HepG2 (cell line): ENCODE data around the gene UQCRC2. TPM values are rescaled to one million over a fixed set of nuclear protein-coding genes. Genes with fewer than 3 reads are reported as not detected.

ENCODE experiments used
- HDAC6 ChIP-seq: fragments of 200-600 bp; sonication (generic); IDR thresholded peaks from 2 replicates; pipeline ENCODE4 v1.7.0; 2017; ENCODE audit warnings: mild to moderate bottlenecking, antibody characterized with exemption, low read length, low read depth
- KLF16 ChIP-seq, 2 experiments: sonication (generic) in 1 of 2; formaldehyde crosslinking in 1 of 2; IDR thresholded peaks; 2 replicates each; pipeline versions ENCODE4 v1.6.1 to v1.8.0; 2016 to 2023; ENCODE audit warnings: missing genetic modification reagents in 2 of 2, missing compliant biosample characterization in 1 of 2
- MZF1 ChIP-seq: sonication (generic); formaldehyde crosslinking; IDR thresholded peaks from 2 replicates; pipeline ENCODE4 v1.8.1; 2023; ENCODE audit warnings: mild to moderate bottlenecking, missing genetic modification reagents, borderline replicate concordance
- NR3C1 ChIP-seq: sonication (generic); formaldehyde crosslinking; IDR thresholded peaks from 2 replicates; pipeline ENCODE4 v1.4.0; 2020; ENCODE audit warnings: missing genetic modification reagents
- PHF5A ChIP-seq: IDR thresholded peaks from one replicate; pipeline ENCODE4 v1.6.1; 2018; ENCODE audit warnings: low read depth, missing genetic modification reagents; ENCODE audit not compliant: unreplicated experiment
- PRPF4 ChIP-seq: fragments of 200-400 bp; formaldehyde crosslinking; IDR thresholded peaks from 2 replicates; pipeline ENCODE4 v1.6.1; 2016; ENCODE audit warnings: low read length, low read depth; ENCODE audit not compliant: poor library complexity, severe bottlenecking
- SRF ChIP-seq: IDR thresholded peaks from 2 replicates; pipeline ENCODE4 v1.6.1; 2011; ENCODE audit warnings: mild to moderate bottlenecking, low read depth, low read length, moderate library complexity
- ZMAT3 ChIP-seq: sonication (generic); formaldehyde crosslinking; conservative IDR thresholded peaks from 2 replicates; pipeline ENCODE4 v1.7.0; 2021; ENCODE audit warnings: missing genetic modification reagents
- ZNF225 ChIP-seq: sonication (generic); formaldehyde crosslinking; IDR thresholded peaks from 2 replicates; pipeline ENCODE4 v1.4.0; 2020; ENCODE audit warnings: mild to moderate bottlenecking, missing genetic modification reagents
- ZNF24 ChIP-seq: fragments of 450-650 bp; IDR thresholded peaks from 2 replicates; pipeline ENCODE4 v1.6.1; 2017; ENCODE audit warnings: antibody characterized with exemption, mild to moderate bottlenecking
- ZNF441 ChIP-seq: sonication (generic); formaldehyde crosslinking; IDR thresholded peaks from 2 replicates; pipeline ENCODE4 v1.7.0; 2021; ENCODE audit warnings: missing genetic modification reagents, borderline replicate concordance
- ZNF883 ChIP-seq: sonication (generic); formaldehyde crosslinking; IDR thresholded peaks from 2 replicates; pipeline ENCODE4 v1.5.1; 2020; ENCODE audit warnings: mild to moderate bottlenecking, missing genetic modification reagents; ENCODE audit errors: not compliant biosample characterization
- ZSCAN9 ChIP-seq: IDR thresholded peaks from 2 replicates; pipeline ENCODE4 v1.6.1; 2016; ENCODE audit warnings: borderline replicate concordance
- polyA plus RNA-seq, 8 experiments: library from polyadenylated mRNA; depleted of rRNA in 3 of 8; stranded (reverse) in 7 of 8; unstranded in 1 of 8; fragments of >200 nt; fragmentation: Illumina TruSeq in 4 of 8; extraction: Trizol in 4 of 8; gene quantifications; 2 replicates each; pipeline versions ENCODE4 v1.2.1 to v1.2.3, GENCODE V29; 2011 to 2016; ENCODE audit warnings: low read depth in 4 of 8, missing spikeins in 1 of 8, mixed read lengths in 1 of 8; ENCODE audit not compliant: insufficient read depth in 1 of 8
- total RNA-seq, 5 experiments: library from RNA; depleted of rRNA; stranded (reverse); fragments of >200 nt; fragmentation: Illumina TruSeq; extraction: Trizol; gene quantifications; 2 replicates each; pipeline ENCODE4 v1.2.3, GENCODE V29; 2016; ENCODE audit warnings: low read depth in 1 of 5
- TF ChIP-seq, protein P1 (sequence below): sonication (generic); formaldehyde crosslinking; IDR thresholded peaks from 2 replicates; pipeline ENCODE4 v1.9.0; 2021; ENCODE audit warnings: missing genetic modification reagents, borderline replicate concordance
- TF ChIP-seq, protein P2 (sequence below): sonication (generic); formaldehyde crosslinking; IDR thresholded peaks from 2 replicates; pipeline ENCODE4 v1.4.0; 2020; ENCODE audit warnings: missing genetic modification reagents
- TF ChIP-seq, protein P3 (sequence below): sonication (generic); formaldehyde crosslinking; IDR thresholded peaks from 2 replicates; pipeline ENCODE4 v1.4.0; 2020; ENCODE audit warnings: low read depth, missing genetic modification reagents
- TF ChIP-seq, protein P4 (sequence below): sonication (generic); formaldehyde crosslinking; IDR thresholded peaks from 2 replicates; pipeline ENCODE4 v1.4.0; 2020; ENCODE audit warnings: low read depth, mild to moderate bottlenecking, missing genetic modification reagents
- TF ChIP-seq, protein P5 (sequence below): sonication (generic); formaldehyde crosslinking; IDR thresholded peaks from 2 replicates; pipeline ENCODE4 v1.5.0; 2020; ENCODE audit warnings: mild to moderate bottlenecking, missing genetic modification reagents

UQCRC2 gene
- total and polyA plus RNA-seq, 2 of the 13 experiments (the other 11 are each of a cell fraction or from before 2014, with no cell fraction given): 442 to 536 TPM

DNA sequence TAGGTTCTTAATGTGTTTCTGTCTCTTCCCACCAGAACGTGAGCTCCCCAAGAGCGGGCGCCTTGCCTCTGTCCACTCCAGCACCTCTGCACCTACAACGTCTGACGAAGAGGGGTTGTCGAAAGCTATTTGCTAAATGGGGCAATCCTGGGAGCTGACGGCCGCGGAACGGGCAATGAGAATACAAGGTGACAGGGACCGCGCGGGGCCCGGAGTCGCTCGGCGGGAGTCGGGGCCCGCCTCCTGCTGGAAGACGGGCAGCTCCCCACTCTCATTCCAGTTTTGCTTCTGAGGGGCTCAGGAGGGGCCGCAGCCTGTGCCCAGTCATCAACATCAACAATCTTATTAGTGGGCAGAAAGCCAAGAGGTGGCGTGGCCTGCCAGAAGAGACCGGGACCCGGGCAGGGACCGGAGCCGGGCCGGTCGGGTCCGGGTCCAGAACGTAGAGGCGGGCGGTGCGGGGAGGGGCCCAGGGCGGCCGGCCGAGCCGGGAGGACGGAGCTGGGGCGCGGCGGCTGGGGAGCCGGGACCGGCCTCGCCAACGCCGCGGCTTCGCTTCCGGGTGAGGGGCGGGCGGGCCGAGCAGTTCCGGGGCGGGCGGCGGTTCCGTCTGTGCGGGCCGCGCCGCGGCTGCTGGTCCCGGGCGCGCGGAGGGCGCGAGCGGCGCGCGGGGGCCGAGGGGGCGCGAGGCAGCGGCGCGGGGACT is 54.5 kb downstream of the UQCRC2 start, which contains the start of gene MOSMO (continued):
- TF ChIP-seq, protein P1, sequence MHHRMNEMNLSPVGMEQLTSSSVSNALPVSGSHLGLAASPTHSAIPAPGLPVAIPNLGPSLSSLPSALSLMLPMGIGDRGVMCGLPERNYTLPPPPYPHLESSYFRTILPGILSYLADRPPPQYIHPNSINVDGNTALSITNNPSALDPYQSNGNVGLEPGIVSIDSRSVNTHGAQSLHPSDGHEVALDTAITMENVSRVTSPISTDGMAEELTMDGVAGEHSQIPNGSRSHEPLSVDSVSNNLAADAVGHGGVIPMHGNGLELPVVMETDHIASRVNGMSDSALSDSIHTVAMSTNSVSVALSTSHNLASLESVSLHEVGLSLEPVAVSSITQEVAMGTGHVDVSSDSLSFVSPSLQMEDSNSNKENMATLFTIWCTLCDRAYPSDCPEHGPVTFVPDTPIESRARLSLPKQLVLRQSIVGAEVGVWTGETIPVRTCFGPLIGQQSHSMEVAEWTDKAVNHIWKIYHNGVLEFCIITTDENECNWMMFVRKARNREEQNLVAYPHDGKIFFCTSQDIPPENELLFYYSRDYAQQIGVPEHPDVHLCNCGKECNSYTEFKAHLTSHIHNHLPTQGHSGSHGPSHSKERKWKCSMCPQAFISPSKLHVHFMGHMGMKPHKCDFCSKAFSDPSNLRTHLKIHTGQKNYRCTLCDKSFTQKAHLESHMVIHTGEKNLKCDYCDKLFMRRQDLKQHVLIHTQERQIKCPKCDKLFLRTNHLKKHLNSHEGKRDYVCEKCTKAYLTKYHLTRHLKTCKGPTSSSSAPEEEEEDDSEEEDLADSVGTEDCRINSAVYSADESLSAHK (CRISPR knock-in tag): no peak
- no peak for TF ChIP-seq SRF
- TF ChIP-seq ZMAT3 (CRISPR knock-in tag): peak; percentile 53
- TF ChIP-seq PRPF4: no peak
- TF ChIP-seq, protein P2, sequence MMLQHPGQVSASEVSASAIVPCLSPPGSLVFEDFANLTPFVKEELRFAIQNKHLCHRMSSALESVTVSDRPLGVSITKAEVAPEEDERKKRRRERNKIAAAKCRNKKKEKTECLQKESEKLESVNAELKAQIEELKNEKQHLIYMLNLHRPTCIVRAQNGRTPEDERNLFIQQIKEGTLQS: no peak
- TF ChIP-seq, protein P3, sequence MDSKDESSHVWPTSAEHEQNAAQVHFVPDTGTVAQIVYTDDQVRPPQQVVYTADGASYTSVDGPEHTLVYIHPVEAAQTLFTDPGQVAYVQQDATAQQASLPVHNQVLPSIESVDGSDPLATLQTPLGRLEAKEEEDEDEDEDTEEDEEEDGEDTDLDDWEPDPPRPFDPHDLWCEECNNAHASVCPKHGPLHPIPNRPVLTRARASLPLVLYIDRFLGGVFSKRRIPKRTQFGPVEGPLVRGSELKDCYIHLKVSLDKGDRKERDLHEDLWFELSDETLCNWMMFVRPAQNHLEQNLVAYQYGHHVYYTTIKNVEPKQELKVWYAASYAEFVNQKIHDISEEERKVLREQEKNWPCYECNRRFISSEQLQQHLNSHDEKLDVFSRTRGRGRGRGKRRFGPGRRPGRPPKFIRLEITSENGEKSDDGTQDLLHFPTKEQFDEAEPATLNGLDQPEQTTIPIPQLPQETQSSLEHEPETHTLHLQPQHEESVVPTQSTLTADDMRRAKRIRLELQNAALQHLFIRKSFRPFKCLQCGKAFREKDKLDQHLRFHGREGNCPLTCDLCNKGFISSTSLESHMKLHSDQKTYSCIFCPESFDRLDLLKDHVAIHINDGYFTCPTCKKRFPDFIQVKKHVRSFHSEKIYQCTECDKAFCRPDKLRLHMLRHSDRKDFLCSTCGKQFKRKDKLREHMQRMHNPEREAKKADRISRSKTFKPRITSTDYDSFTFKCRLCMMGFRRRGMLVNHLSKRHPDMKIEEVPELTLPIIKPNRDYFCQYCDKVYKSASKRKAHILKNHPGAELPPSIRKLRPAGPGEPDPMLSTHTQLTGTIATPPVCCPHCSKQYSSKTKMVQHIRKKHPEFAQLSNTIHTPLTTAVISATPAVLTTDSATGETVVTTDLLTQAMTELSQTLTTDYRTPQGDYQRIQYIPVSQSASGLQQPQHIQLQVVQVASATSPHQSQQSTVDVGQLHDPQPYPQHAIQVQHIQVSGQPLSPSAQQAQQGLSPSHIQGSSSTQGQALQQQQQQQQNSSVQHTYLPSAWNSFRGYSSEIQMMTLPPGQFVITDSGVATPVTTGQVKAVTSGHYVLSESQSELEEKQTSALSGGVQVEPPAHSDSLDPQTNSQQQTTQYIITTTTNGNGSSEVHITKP: peak; percentile 55
- TF ChIP-seq KLF16 (CRISPR knock-in tag; IDR thresholded peaks at IDR 0.05): peak; percentile 30 to 51; a peak in 1 of 4 replicates
- TF ChIP-seq ZNF24: no peak
- no peak for TF ChIP-seq HDAC6
- no peak for TF ChIP-seq PHF5A (CRISPR knock-in tag)
- TF ChIP-seq, protein P4, sequence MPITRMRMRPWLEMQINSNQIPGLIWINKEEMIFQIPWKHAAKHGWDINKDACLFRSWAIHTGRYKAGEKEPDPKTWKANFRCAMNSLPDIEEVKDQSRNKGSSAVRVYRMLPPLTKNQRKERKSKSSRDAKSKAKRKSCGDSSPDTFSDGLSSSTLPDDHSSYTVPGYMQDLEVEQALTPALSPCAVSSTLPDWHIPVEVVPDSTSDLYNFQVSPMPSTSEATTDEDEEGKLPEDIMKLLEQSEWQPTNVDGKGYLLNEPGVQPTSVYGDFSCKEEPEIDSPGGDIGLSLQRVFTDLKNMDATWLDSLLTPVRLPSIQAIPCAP: no peak
- TF ChIP-seq ZNF883: no peak
- 0 out of 2 replicates have a peak, but pooled peaks have one; percentile 42 for TF ChIP-seq ZNF225 (CRISPR knock-in tag)
- TF ChIP-seq MZF1: 0 out of 2 replicates have a peak, but pooled peaks have one; percentile 22
- TF ChIP-seq NR3C1 (CRISPR knock-in tag): no peak
- TF ChIP-seq ZSCAN9 (CRISPR knock-in tag): no peak
- TF ChIP-seq ZNF441: peak; percentile 82
- TF ChIP-seq, protein P5, sequence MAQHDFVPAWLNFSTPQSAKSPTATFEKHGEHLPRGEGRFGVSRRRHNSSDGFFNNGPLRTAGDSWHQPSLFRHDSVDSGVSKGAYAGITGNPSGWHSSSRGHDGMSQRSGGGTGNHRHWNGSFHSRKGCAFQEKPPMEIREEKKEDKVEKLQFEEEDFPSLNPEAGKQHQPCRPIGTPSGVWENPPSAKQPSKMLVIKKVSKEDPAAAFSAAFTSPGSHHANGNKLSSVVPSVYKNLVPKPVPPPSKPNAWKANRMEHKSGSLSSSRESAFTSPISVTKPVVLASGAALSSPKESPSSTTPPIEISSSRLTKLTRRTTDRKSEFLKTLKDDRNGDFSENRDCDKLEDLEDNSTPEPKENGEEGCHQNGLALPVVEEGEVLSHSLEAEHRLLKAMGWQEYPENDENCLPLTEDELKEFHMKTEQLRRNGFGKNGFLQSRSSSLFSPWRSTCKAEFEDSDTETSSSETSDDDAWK: no peak
